ENCODE data around the gene ANXA2. TPM values are rescaled to one million over a fixed set of nuclear protein-coding genes. Genes with fewer than 3 reads are reported as not detected.
A peak's percentile ranks its signal among the peaks of the same experiment; 100 is the strongest.

ANXA2 gene
- polyA plus RNA-seq, 1 donor (not counting 4 experiments of a cell fraction or from before 2014, with no cell fraction given): 11,017 TPM

DNA sequence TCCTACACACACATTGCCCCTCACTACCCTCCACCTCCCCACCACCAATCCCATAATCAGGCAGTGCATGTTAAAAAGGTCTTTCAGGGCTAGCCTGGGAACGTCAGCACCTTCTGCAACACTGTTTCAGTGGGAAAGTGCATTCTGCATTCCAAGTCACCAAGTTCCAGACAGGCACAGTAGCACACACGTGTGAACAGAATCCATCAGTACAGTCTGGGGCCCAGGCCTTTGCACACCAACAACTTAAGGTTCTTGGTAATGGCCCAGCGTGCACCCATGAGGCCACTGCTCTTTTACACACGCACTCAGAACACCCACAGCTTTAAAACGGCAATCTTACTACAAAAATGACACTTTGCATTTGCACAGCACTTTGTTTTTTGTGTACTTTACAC lies 1.2 kb downstream of the ANXA2 start:
- FAIRE-seq (no peak), DNase-seq (ENCODE audit: low read depth, low spot score) (no peak)
- Histone ChIP-seq H4K20me1 (ENCODE audit: control insufficient read depth, extremely low read depth, insufficient read depth, low read length) (peaks cover 26% of the 10 kb centered on the region), H3K4me3 (ENCODE audit: control insufficient read depth in 2 of 3, extremely low read depth in 1 of 3, insufficient read depth in 2 of 3, low read depth in 1 of 3, low read length in 3 of 3) (peak overlapping the region; percentile 77 to 97 (median 86)), H3K27me3 (ENCODE audit: control insufficient read depth, extremely low read depth, insufficient read depth, low read length) (no peaks in the 10 kb centered on the region), H3K36me3 (ENCODE audit: control insufficient read depth in 2 of 2, extremely low read depth in 1 of 2, insufficient read depth in 2 of 2, low read length in 2 of 2) (peaks cover 21 to 46% of the 10 kb centered on the region in 2 experiments), H3K9me1 (ENCODE audit: control insufficient read depth, extremely low read depth, insufficient read depth, low read length) (no peaks in the 10 kb centered on the region), H3K79me2 (ENCODE audit: control insufficient read depth, insufficient read depth, low read length) (peaks cover 62% of the 10 kb centered on the region), H2AFZ (ENCODE audit: control insufficient read depth, low read length) (no peak overlapping the region), H3K9ac (ENCODE audit: control insufficient read depth, extremely low read depth, insufficient read depth, low read length) (peak overlapping the region; percentile 99), H3K4me2 (ENCODE audit: control insufficient read depth, extremely low read depth, insufficient read depth, low read depth, low read length) (peak overlapping the region; percentile 89), H3K4me1 (ENCODE audit: control insufficient read depth, extremely low read depth, insufficient read depth, low read length) (peaks cover 55% of the 10 kb centered on the region), H3K9me3 (ENCODE audit: control insufficient read depth, low read depth, low read length) (no peaks in the 10 kb centered on the region), H3K27ac (ENCODE audit: control insufficient read depth, insufficient read depth, low read length) (peak overlapping the region; percentile 99)
- no peak for TF ChIP-seq EZH2 (IDR thresholded peaks at IDR 0.05; ENCODE audit: low read length)
- no peak for TF ChIP-seq CTCF (optimal IDR thresholded peaks at IDR 0.05 in 1 of 3, IDR thresholded peaks at IDR 0.05 in 1 of 3, conservative IDR thresholded peaks at IDR 0.05 in 1 of 3; ENCODE audit: extremely low read depth in 1 of 3, insufficient read depth in 2 of 3, low read length in 3 of 3)
- dilution Hi-C loops (cut with MboI; ENCODE audit: extremely low pct_ligation_motif_present, low sequenced_read_pairs): no loop called here

GRCh38 chr15:60396100-60396499 lies 1.7 kb downstream of the ANXA2 start:
- Histone ChIP-seq H3K4me2 (ENCODE audit: control insufficient read depth, extremely low read depth, insufficient read depth, low read depth, low read length) (peak overlapping the region; percentile 89), H3K9ac (ENCODE audit: control insufficient read depth, extremely low read depth, insufficient read depth, low read length) (peak overlapping the region; percentile 99), H4K20me1 (ENCODE audit: control insufficient read depth, extremely low read depth, insufficient read depth, low read length) (peaks cover 30% of the 10 kb centered on the region), H2AFZ (ENCODE audit: control insufficient read depth, low read length) (no peak overlapping the region), H3K27ac (ENCODE audit: control insufficient read depth, insufficient read depth, low read length) (peak overlapping the region; percentile 99), H3K27me3 (ENCODE audit: control insufficient read depth, extremely low read depth, insufficient read depth, low read length) (no peaks in the 10 kb centered on the region), H3K4me1 (ENCODE audit: control insufficient read depth, extremely low read depth, insufficient read depth, low read length) (peaks cover 59% of the 10 kb centered on the region), H3K79me2 (ENCODE audit: control insufficient read depth, insufficient read depth, low read length) (peaks cover 66% of the 10 kb centered on the region), H3K4me3 (ENCODE audit: control insufficient read depth in 2 of 3, extremely low read depth in 1 of 3, insufficient read depth in 2 of 3, low read depth in 1 of 3, low read length in 3 of 3) (peak overlapping the region; percentile 77 to 97 (median 86)), H3K9me3 (ENCODE audit: control insufficient read depth, low read depth, low read length) (no peaks in the 10 kb centered on the region), H3K36me3 (ENCODE audit: control insufficient read depth in 2 of 2, extremely low read depth in 1 of 2, insufficient read depth in 2 of 2, low read length in 2 of 2) (peaks cover 21 to 50% of the 10 kb centered on the region in 2 experiments), H3K9me1 (ENCODE audit: control insufficient read depth, extremely low read depth, insufficient read depth, low read length) (no peaks in the 10 kb centered on the region)
- no peak for FAIRE-seq
- TF ChIP-seq CTCF (optimal IDR thresholded peaks at IDR 0.05 in 1 of 3, IDR thresholded peaks at IDR 0.05 in 1 of 3, conservative IDR thresholded peaks at IDR 0.05 in 1 of 3; ENCODE audit: extremely low read depth in 1 of 3, insufficient read depth in 2 of 3, low read length in 3 of 3) (no peak), EZH2 (IDR thresholded peaks at IDR 0.05; ENCODE audit: low read length) (no peak)
- no peak for DNase-seq (ENCODE audit: low read depth, low spot score)
- dilution Hi-C loops (cut with MboI; ENCODE audit: extremely low pct_ligation_motif_present, low sequenced_read_pairs): no loop called here
